SK-N-SH treated with all-trans-retinoic acid at 6 μM for 48 hours (cell line): ENCODE data around the gene CLIC5.

Experiments
- ATAC-seq: fragments of 200-7000 bp; cut with Tn5 transposase; 3 replicates; pipeline ENCODE4 v1.9.1; 2020; ENCODE audit warnings: mild to moderate bottlenecking, moderate library complexity
- ARNTL ChIP-seq: fragments of 450-650 bp; formaldehyde crosslinking; IDR thresholded peaks from 2 replicates; pipeline ENCODE4 v1.5.0; 2020; ENCODE audit warnings: low read depth, mild to moderate bottlenecking, moderate library complexity, borderline replicate concordance
- BACH2 ChIP-seq: fragments of 250-450 bp; sonication (Bioruptor Pico); IDR thresholded peaks from 2 replicates; pipeline ENCODE4 v1.9.0; 2021; ENCODE audit warnings: mild to moderate bottlenecking, borderline replicate concordance
- CSDC2 ChIP-seq: fragments of 250-450 bp; sonication (Bioruptor Pico); IDR thresholded peaks from 2 replicates; pipeline ENCODE4 v1.5.0; 2020; ENCODE audit warnings: mild to moderate bottlenecking, moderate library complexity
- ESRRG ChIP-seq: fragments of 250-450 bp; sonication (Bioruptor Pico); IDR thresholded peaks from 2 replicates; pipeline ENCODE4 v1.6.1; 2021; ENCODE audit warnings: mild to moderate bottlenecking
- GLIS3 ChIP-seq: fragments of 250-450 bp; sonication (Bioruptor Pico); IDR thresholded peaks from 2 replicates; pipeline ENCODE4 v1.5.0; 2020; ENCODE audit warnings: mild to moderate bottlenecking, moderate library complexity
- ISL1 ChIP-seq: fragments of 250-450 bp; sonication (Bioruptor Pico); IDR thresholded peaks from 2 replicates; pipeline ENCODE4 v2.1.2; 2022; ENCODE audit warnings: mild to moderate bottlenecking, moderate library complexity
- SNAI2 ChIP-seq: fragments of 250-450 bp; sonication (Bioruptor Pico); IDR thresholded peaks from 2 replicates; pipeline ENCODE4 v1.5.0; 2020; ENCODE audit warnings: mild to moderate bottlenecking, moderate library complexity
- ZC3H10 ChIP-seq: fragments of 250-450 bp; sonication (Bioruptor Pico); IDR thresholded peaks from 2 replicates; pipeline ENCODE4 v1.5.1; 2021; ENCODE audit warnings: mild to moderate bottlenecking, moderate library complexity
- ZFP3 ChIP-seq: fragments of 250-450 bp; sonication (Bioruptor Pico); IDR thresholded peaks from 2 replicates; pipeline ENCODE4 v1.5.0; 2020; ENCODE audit warnings: mild to moderate bottlenecking, moderate library complexity
- ZFP30 ChIP-seq: fragments of 450-650 bp; formaldehyde crosslinking; IDR thresholded peaks from 2 replicates; pipeline ENCODE4 v1.5.0; 2022; ENCODE audit warnings: mild to moderate bottlenecking, moderate library complexity
- ZNF70 ChIP-seq: fragments of 450-650 bp; formaldehyde crosslinking; IDR thresholded peaks from 2 replicates; pipeline ENCODE4 v1.5.0; 2020; ENCODE audit warnings: mild to moderate bottlenecking, moderate library complexity
- TF ChIP-seq, protein P1 (sequence below): fragments of 250-450 bp; sonication (Bioruptor Pico); IDR thresholded peaks from 2 replicates; pipeline ENCODE4 v1.5.0; 2020; ENCODE audit warnings: mild to moderate bottlenecking, moderate library complexity
- TF ChIP-seq, protein P2 (sequence below): fragments of 250-450 bp; sonication (Bioruptor Pico); IDR thresholded peaks from 2 replicates; pipeline ENCODE4 v1.8.0; 2021; ENCODE audit warnings: low read depth, mild to moderate bottlenecking, moderate library complexity, borderline replicate concordance
- TF ChIP-seq, protein P3 (sequence below): fragments of 250-450 bp; sonication (Bioruptor Pico); IDR thresholded peaks from 2 replicates; pipeline ENCODE4 v1.5.1; 2021; ENCODE audit warnings: mild to moderate bottlenecking, moderate library complexity
- TF ChIP-seq, protein P4 (sequence below): fragments of 250-450 bp; sonication (Bioruptor Pico); IDR thresholded peaks from 2 replicates; pipeline ENCODE4 v1.8.0; 2020; ENCODE audit warnings: mild to moderate bottlenecking, moderate library complexity, borderline replicate concordance

Gene CLIC5

DNA sequence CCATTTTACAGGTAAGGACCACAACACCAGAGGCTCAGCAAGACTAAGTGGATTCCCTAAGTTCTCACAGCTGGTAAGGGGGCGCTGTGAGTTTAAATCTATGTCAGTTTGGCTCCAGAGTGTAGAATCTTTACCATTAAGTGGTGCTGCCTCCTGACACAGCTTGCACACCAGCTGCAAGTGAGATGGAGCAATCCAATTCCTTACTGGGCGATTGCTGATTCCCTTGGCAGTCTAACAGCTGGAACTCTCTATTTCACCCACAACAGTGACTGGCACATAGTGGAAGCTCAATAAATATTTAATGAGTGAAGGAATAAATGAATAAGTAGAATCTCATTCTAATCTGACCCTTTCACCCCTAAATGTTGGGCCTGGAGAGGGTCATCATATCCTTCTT, 176.7 kb downstream of the CLIC5 start:
- ATAC-seq: no peak
- TF ChIP-seq SNAI2 (CRISPR knock-in tag): no peak
- TF ChIP-seq, protein P1, sequence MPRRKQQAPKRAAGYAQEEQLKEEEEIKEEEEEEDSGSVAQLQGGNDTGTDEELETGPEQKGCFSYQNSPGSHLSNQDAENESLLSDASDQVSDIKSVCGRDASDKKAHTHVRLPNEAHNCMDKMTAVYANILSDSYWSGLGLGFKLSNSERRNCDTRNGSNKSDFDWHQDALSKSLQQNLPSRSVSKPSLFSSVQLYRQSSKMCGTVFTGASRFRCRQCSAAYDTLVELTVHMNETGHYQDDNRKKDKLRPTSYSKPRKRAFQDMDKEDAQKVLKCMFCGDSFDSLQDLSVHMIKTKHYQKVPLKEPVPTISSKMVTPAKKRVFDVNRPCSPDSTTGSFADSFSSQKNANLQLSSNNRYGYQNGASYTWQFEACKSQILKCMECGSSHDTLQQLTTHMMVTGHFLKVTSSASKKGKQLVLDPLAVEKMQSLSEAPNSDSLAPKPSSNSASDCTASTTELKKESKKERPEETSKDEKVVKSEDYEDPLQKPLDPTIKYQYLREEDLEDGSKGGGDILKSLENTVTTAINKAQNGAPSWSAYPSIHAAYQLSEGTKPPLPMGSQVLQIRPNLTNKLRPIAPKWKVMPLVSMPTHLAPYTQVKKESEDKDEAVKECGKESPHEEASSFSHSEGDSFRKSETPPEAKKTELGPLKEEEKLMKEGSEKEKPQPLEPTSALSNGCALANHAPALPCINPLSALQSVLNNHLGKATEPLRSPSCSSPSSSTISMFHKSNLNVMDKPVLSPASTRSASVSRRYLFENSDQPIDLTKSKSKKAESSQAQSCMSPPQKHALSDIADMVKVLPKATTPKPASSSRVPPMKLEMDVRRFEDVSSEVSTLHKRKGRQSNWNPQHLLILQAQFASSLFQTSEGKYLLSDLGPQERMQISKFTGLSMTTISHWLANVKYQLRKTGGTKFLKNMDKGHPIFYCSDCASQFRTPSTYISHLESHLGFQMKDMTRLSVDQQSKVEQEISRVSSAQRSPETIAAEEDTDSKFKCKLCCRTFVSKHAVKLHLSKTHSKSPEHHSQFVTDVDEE (CRISPR knock-in tag): no peak
- TF ChIP-seq ISL1: no peak
- no peak for TF ChIP-seq ZC3H10
- TF ChIP-seq, protein P2, sequence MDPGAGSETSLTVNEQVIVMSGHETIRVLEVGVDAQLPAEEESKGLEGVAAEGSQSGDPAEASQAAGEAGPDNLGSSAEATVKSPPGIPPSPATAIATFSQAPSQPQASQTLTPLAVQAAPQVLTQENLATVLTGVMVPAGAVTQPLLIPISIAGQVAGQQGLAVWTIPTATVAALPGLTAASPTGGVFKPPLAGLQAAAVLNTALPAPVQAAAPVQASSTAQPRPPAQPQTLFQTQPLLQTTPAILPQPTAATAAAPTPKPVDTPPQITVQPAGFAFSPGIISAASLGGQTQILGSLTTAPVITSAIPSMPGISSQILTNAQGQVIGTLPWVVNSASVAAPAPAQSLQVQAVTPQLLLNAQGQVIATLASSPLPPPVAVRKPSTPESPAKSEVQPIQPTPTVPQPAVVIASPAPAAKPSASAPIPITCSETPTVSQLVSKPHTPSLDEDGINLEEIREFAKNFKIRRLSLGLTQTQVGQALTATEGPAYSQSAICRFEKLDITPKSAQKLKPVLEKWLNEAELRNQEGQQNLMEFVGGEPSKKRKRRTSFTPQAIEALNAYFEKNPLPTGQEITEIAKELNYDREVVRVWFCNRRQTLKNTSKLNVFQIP (CRISPR knock-in tag): no peak
- TF ChIP-seq, protein P3, sequence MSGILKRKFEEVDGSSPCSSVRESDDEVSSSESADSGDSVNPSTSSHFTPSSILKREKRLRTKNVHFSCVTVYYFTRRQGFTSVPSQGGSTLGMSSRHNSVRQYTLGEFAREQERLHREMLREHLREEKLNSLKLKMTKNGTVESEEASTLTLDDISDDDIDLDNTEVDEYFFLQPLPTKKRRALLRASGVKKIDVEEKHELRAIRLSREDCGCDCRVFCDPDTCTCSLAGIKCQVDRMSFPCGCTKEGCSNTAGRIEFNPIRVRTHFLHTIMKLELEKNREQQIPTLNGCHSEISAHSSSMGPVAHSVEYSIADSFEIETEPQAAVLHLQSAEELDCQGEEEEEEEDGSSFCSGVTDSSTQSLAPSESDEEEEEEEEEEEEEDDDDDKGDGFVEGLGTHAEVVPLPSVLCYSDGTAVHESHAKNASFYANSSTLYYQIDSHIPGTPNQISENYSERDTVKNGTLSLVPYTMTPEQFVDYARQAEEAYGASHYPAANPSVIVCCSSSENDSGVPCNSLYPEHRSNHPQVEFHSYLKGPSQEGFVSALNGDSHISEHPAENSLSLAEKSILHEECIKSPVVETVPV (CRISPR knock-in tag): no peak
- no peak for TF ChIP-seq BACH2
- TF ChIP-seq, all 23 proteins: peak for 0

DNA sequence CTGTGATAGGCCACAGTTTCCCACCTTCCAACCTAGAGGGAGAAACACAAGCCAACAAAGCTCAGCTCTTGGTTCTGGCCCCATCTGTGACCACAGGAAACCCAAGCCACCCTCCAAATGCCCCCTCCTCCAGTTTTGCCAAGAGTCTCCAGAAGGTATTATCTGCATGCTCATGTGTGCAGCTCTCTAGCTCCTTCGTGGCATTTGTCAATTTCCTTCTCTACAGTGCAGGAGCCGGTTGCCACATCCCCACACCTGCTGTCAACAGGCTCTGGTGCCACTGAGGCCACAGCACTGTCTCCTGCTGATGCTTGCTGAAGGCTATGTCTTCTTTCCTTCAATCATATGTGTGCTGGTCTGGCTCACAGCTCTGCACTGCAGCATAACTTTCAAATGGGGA, 177.2 kb downstream of the CLIC5 start:
- ATAC-seq: no peak
- TF ChIP-seq CSDC2 (CRISPR knock-in tag) (no peak), GLIS3 (no peak), ZFP30 (CRISPR knock-in tag) (no peak), ZNF70 (CRISPR knock-in tag) (no peak), ARNTL (no peak), ESRRG (CRISPR knock-in tag) (no peak), ZFP3 (CRISPR knock-in tag) (no peak), ZC3H10 (no peak)
- TF ChIP-seq, protein P4, sequence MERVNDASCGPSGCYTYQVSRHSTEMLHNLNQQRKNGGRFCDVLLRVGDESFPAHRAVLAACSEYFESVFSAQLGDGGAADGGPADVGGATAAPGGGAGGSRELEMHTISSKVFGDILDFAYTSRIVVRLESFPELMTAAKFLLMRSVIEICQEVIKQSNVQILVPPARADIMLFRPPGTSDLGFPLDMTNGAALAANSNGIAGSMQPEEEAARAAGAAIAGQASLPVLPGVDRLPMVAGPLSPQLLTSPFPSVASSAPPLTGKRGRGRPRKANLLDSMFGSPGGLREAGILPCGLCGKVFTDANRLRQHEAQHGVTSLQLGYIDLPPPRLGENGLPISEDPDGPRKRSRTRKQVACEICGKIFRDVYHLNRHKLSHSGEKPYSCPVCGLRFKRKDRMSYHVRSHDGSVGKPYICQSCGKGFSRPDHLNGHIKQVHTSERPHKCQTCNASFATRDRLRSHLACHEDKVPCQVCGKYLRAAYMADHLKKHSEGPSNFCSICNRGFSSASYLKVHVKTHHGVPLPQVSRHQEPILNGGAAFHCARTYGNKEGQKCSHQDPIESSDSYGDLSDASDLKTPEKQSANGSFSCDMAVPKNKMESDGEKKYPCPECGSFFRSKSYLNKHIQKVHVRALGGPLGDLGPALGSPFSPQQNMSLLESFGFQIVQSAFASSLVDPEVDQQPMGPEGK (CRISPR knock-in tag): no peak
- TF ChIP-seq, protein P2 (CRISPR knock-in tag): no peak
- TF ChIP-seq, all 23 proteins: peak for 0

DNA sequence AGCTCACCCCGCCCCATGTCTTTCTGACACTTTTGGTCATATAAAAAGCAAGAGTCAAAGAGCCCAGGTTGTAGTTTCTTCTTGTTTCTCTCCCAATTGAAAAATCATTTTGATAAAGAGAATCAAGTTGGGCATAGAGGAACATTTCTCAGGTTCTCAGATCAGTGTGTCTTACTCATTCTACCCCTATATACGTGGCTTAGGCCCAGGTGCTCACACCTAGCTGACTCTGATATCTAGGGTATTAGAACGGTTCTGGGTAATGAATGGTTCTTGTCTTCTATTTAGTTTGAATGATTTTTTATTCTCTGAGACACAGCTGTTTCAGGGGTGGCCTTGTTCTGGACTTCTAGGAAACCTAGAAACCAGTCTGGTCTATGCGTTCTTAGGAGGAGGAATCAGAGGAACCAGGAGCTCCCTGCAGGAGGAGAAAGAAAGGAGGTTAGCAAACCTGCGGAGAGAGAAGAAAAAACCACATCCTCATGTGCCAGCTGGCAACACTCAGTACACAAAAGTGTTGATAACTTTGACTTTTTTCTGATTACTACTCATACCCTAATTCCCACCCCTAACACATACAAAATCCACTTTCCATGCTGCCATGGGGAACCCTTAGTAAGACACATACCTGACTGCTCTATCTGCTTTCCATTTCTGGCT, 178.0 kb downstream of the CLIC5 start:
- no peak for TF ChIP-seq CSDC2 (CRISPR knock-in tag)
- TF ChIP-seq ISL1: no peak
- no peak for TF ChIP-seq ESRRG (CRISPR knock-in tag)
- TF ChIP-seq, protein P1 (CRISPR knock-in tag): no peak
- ATAC-seq: no peak
